Measurements from ENCODE around the gene KRTAP13-3.

The KRTAP13-3 gene

GRCh38 chr21:30443226-30443625 lies 17.5 kb upstream of the KRTAP13-3 start:
- POLR2A ChIA-PET = interaction anchor here (0.7 kb wide), 1 partner anchor 34 kb away, joined by 6 read pairs; no protein-coding TSS in a partner anchor
- TF ChIP-seq CTBP1 (IDR thresholded peaks at IDR 0.05; ENCODE audit: borderline replicate concordance) (no peak), PKNOX1 (IDR thresholded peaks at IDR 0.05) (no peak), L3MBTL2 (conservative IDR thresholded peaks at IDR 0.05) (no peak)
- CTCF ChIA-PET = interaction anchor here (0.6 to 2.5 kb wide), 5 partner anchors 9 to 648 kb away, joined by 3 to 8 read pairs (median 3); no protein-coding TSS in a partner anchor
- DNase-seq (ENCODE audit: extremely low spot score) = no peak

- TF ChIP-seq ZNF384 (IDR thresholded peaks at IDR 0.05) = no peak
- no peak for TF ChIP-seq BHLHE40 (IDR thresholded peaks at IDR 0.05; ENCODE audit: borderline replicate concordance)
- TF ChIP-seq ARNT (IDR thresholded peaks at IDR 0.05) = no peak
- TF ChIP-seq FOXM1 (IDR thresholded peaks at IDR 0.05; ENCODE audit: borderline replicate concordance) = no peak
- no peak for TF ChIP-seq FOXA1 (IDR thresholded peaks at IDR 0.05)
- no peak for TF ChIP-seq TARDBP (IDR thresholded peaks at IDR 0.05)
- TF ChIP-seq SUZ12 (IDR thresholded peaks at IDR 0.05) = no peak
- TF ChIP-seq PKNOX1 (IDR thresholded peaks at IDR 0.05) = no peak
- no peak for TF ChIP-seq NFRKB (IDR thresholded peaks at IDR 0.05)
- no peak for TF ChIP-seq LEF1 (IDR thresholded peaks at IDR 0.05; ENCODE audit: borderline replicate concordance)
- TF ChIP-seq HDGF (IDR thresholded peaks at IDR 0.05; ENCODE audit: borderline replicate concordance) = no peak
- TF ChIP-seq L3MBTL2 (conservative IDR thresholded peaks at IDR 0.05) = no peak
- no peak for TF ChIP-seq ELF4 (IDR thresholded peaks at IDR 0.05)
- no peak for TF ChIP-seq SP1 (IDR thresholded peaks at IDR 0.05)
- ChIA-PET CTCF (no interaction called here), POLR2A (no interaction called here)
- no peak for DNase-seq (ENCODE audit: extremely low spot score)
These were observed 14.2 kb upstream of the KRTAP13-3 start, which contains the start of gene KRTAP15-1 for GRCh38 chr21:30439975-30440374. TSS of gene KRTAP15-1 (plus strand) at chr21:30440275. CDS start at chr21:30440328, 53 bp downstream.

- DNase-seq (ENCODE audit: extremely low spot score) = no peak
- TF ChIP-seq L3MBTL2 (conservative IDR thresholded peaks at IDR 0.05) (no peak), FOXK2 (IDR thresholded peaks at IDR 0.05) (no peak), ARNT (IDR thresholded peaks at IDR 0.05) (no peak), CTBP1 (IDR thresholded peaks at IDR 0.05; ENCODE audit: borderline replicate concordance) (no peak), TARDBP (IDR thresholded peaks at IDR 0.05) (no peak), BHLHE40 (IDR thresholded peaks at IDR 0.05; ENCODE audit: borderline replicate concordance) (no peak), FOXM1 (IDR thresholded peaks at IDR 0.05; ENCODE audit: borderline replicate concordance) (no peak), SP1 (IDR thresholded peaks at IDR 0.05) (no peak), LEF1 (IDR thresholded peaks at IDR 0.05; ENCODE audit: borderline replicate concordance) (no peak), ELF4 (IDR thresholded peaks at IDR 0.05) (no peak), SUZ12 (IDR thresholded peaks at IDR 0.05) (no peak), FOXA1 (IDR thresholded peaks at IDR 0.05) (no peak), ZNF384 (IDR thresholded peaks at IDR 0.05) (no peak), NFRKB (IDR thresholded peaks at IDR 0.05) (no peak)
- ChIA-PET POLR2A (no interaction called here), CTCF (no interaction called here)
These were observed 11.4 kb upstream of the KRTAP13-3 start for GRCh38 chr21:30437010-30437565.

GRCh38 chr21:30434033-30434631 lies 8.4 kb upstream of the KRTAP13-3 start:
- peak; percentile 62 for DNase-seq (ENCODE audit: extremely low spot score)
- ChIA-PET CTCF (interaction anchor here (0.6 to 1.6 kb wide), 6 partner anchors 9 to 488 kb away, joined by 3 to 8 read pairs (median 3); no protein-coding TSS in a partner anchor), POLR2A (no interaction called here)
- TF ChIP-seq PKNOX1 (IDR thresholded peaks at IDR 0.05) (no peak), TARDBP (IDR thresholded peaks at IDR 0.05) (no peak), LEF1 (IDR thresholded peaks at IDR 0.05; ENCODE audit: borderline replicate concordance) (no peak), FOXK2 (IDR thresholded peaks at IDR 0.05) (no peak), SP1 (IDR thresholded peaks at IDR 0.05) (no peak), CTBP1 (IDR thresholded peaks at IDR 0.05; ENCODE audit: borderline replicate concordance) (no peak), ELF4 (IDR thresholded peaks at IDR 0.05) (no peak), HDGF (IDR thresholded peaks at IDR 0.05; ENCODE audit: borderline replicate concordance) (no peak), L3MBTL2 (conservative IDR thresholded peaks at IDR 0.05) (no peak), SUZ12 (IDR thresholded peaks at IDR 0.05) (no peak), FOXA1 (IDR thresholded peaks at IDR 0.05) (no peak), FOXM1 (IDR thresholded peaks at IDR 0.05; ENCODE audit: borderline replicate concordance) (no peak), ARNT (IDR thresholded peaks at IDR 0.05) (no peak)

- ChIA-PET POLR2A (no interaction called here), CTCF (no interaction called here)
- TF ChIP-seq FOXM1 (IDR thresholded peaks at IDR 0.05; ENCODE audit: borderline replicate concordance) = no peak
- no peak for TF ChIP-seq FOXA1 (IDR thresholded peaks at IDR 0.05)
- TF ChIP-seq ARNT (IDR thresholded peaks at IDR 0.05) = no peak
- TF ChIP-seq ZNF384 (IDR thresholded peaks at IDR 0.05) = no peak
- no peak for TF ChIP-seq HDGF (IDR thresholded peaks at IDR 0.05; ENCODE audit: borderline replicate concordance)
- no peak for TF ChIP-seq NFRKB (IDR thresholded peaks at IDR 0.05)
- TF ChIP-seq SUZ12 (IDR thresholded peaks at IDR 0.05) = no peak
- TF ChIP-seq CTBP1 (IDR thresholded peaks at IDR 0.05; ENCODE audit: borderline replicate concordance) = no peak
- TF ChIP-seq SP1 (IDR thresholded peaks at IDR 0.05) = no peak
- TF ChIP-seq PKNOX1 (IDR thresholded peaks at IDR 0.05) = no peak
- TF ChIP-seq BHLHE40 (IDR thresholded peaks at IDR 0.05; ENCODE audit: borderline replicate concordance) = no peak
- no peak for TF ChIP-seq L3MBTL2 (conservative IDR thresholded peaks at IDR 0.05)
- TF ChIP-seq LEF1 (IDR thresholded peaks at IDR 0.05; ENCODE audit: borderline replicate concordance) = no peak
- no peak for TF ChIP-seq ELF4 (IDR thresholded peaks at IDR 0.05)
- TF ChIP-seq TARDBP (IDR thresholded peaks at IDR 0.05) = no peak
- no peak for TF ChIP-seq FOXK2 (IDR thresholded peaks at IDR 0.05)
- DNase-seq (ENCODE audit: extremely low spot score) = no peak
These were observed 4.5 kb upstream of the KRTAP13-3 start, which contains the start of gene KRTAP13-4 for GRCh38 chr21:30430170-30430655. TSS of gene KRTAP13-4 (plus strand) at chr21:30430220. CDS start at chr21:30430276, 56 bp downstream.

All from HEK293T (cell line).